LNCaP clone FGC (cell line): ENCODE measurements around the gene SLC25A27.

Experiments
- DNase-seq: peaks from one replicate; pipeline ENCODE4 v3.0.0-alpha.2; 2011; ENCODE audit warnings: low read depth
- H3K4me3 ChIP-seq: 2 replicates; pipeline ENCODE4 v1.5.1; 2011; ENCODE audit warnings: mild to moderate bottlenecking, low read depth, low read length, control low read depth
- CTCF ChIP-seq: IDR thresholded peaks from 2 replicates; pipeline ENCODE4 v1.5.1; 2012; ENCODE audit warnings: mild to moderate bottlenecking; ENCODE audit not compliant: control insufficient read depth, insufficient read depth; ENCODE audit errors: extremely low read depth

The SLC25A27 gene

GRCh38 chr6:46651006-46651405 is 1.8 kb upstream of the SLC25A27 start:
- peak overlapping the region; percentile 88 for H3K4me3 ChIP-seq
- no peak for TF ChIP-seq CTCF
- no peak for DNase-seq

- peak overlapping the region; percentile 88 for H3K4me3 ChIP-seq
- no peak for TF ChIP-seq CTCF
- DNase-seq: no peak
Measured at GRCh38 chr6:46651816-46652215, 959 bp upstream of the SLC25A27 start.

DNA sequence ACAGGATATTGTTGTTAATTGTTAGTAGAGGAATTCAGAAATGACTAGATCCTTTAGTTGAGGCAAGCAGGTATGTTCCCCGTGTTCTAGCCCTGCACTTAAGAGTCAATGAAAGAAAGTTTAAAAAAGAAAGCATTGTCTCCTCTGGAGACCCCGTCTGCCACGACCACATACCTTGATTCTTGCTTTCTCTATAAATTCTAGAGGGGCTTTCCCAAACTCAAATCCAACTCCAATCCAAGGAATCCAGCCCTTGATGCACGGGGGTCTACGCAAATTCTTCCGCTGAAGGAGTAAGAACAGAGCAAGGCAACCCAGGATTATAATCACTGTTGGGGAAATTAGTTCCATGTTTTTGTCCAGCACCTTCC is 558 bp upstream of the SLC25A27 start:
- TF ChIP-seq CTCF: no peak
- peak overlapping the region; percentile 88 for H3K4me3 ChIP-seq
- no peak for DNase-seq

DNA sequence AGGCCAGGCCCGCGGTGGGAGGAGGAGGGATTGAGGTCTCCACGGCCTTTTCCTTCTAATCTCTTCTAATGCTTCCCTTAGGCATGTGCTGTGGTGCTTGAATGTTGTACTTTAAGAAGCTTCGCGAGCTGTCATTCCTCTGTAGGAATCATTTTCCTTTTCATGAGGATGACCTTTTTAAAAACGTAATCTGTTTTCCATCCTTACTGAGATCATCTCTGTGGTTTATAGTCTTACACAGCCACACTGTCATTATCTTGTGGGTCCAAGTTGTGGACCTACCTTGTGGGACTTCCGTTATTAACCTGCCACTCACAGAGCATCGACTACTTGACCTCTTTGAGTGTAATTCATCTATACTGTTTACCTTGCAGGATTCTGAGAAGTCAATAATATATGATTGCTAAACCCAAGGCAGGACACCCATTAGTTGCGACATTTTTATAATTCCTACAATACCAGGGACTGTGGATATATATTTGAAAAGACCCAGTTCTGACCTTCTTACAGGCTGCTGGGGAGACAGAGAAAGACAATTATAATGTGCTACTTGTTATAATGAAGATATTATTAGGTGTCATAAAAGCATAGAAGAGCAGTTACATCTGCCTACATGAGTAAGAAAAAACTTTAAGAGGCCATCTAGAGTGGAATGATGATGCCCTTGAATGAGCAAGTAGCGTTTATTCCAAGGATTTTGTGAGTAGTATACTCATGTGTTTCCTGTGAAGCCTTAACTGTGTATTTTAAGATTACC is 842 bp downstream of the SLC25A27 start:
- no peak for DNase-seq
- no peak for TF ChIP-seq CTCF
- H3K4me3 ChIP-seq: peak overlapping the region; percentile 88

GRCh38 chr6:46655803-46656202 is 3.0 kb downstream of the SLC25A27 start:
- H3K4me3 ChIP-seq: no peak overlapping the region
- DNase-seq: peak; percentile 52
- TF ChIP-seq CTCF: no peak

DNA sequence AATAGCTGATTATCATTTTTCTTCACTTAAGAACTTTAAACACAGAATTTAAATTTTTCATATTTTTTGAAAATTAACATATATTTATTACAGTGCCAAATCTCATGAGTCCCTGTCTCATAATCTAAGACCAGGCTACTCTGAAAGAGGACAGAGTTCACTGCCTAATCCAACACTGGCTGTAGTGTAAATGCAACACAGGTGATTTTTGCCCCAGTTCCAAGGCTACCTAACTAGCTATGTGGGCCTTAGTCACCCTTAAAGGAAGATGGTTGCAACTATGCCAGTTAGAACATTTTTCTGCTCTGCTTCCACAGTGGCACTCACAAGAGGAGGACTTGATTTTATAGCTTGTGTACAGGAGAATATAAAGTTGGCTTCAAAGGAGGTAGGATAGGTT is 4.9 kb downstream of the SLC25A27 start:
- no peak for DNase-seq
- no peak for TF ChIP-seq CTCF
- H3K4me3 ChIP-seq: no peak overlapping the region

GRCh38 chr6:46661483-46661882 is 8.7 kb downstream of the SLC25A27 start:
- H3K4me3 ChIP-seq: no peak overlapping the region
- DNase-seq: no peak
- TF ChIP-seq CTCF: no peak
